COLO829 (cell line): ENCODE data around the gene GON7.
"Not testable (repeated sequence)": the region's sequence is repeated elsewhere in the genome, so short reads cannot be mapped to it uniquely, and the experiment has no call there.

ENCODE experiments used
- DNase-seq: peaks from one replicate; pipeline ENCODE4 v3.0.0; 2012; ENCODE audit warnings: low spot score

GON7 gene

DNA sequence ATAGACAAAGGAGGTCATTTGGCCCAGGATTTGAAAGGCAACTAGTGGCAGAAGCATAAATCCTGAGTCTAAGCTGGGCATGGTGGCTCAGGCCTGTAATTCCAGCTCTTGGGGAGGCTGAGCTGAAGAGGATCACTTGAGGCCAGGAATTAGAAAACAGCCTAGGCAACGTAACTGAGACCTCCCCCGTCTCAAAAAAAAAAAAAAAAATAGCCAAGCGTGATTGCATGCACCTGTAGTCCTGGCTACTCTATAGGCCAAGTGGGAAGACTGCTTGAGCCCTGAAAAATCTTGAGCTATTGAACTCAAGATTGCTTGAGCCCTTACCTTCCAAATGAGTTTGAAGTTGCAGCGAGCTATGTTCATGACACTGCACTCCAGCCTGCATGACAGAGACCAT is 7.8 kb downstream of the GON7 start:
- DNase-seq, result no peak

DNA sequence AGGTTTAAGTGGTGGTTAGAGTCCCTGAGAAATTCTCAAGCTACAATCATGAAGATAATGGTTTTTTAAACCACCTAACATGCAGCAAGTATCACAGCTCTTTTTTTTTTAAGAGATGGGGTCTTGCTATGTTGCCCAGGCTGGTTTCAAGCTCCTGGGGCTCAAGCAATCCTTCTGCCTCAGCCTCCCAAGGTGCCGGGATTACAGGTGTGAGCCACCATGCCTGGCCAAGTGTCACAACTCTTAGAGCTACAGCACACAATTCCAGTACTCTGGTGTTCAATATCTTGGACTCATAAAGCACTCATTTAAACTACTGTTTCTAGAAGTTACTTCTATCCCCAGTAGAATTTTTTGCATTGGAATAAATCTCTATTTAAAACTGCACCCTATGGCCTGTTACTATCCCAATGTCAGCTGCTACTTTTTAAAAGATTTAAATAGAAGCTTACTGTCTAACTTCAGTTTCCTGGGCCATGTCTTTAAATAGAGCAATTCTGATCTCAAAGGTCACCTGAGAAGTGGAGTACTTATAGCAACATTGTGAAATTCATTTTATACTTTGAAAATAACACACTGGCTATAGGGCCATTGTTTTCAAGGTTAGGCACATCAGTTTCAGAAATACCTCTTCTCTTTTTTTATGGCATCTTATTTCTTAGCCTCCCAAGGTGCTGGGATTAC is 11.4 kb downstream of the GON7 start:
- DNase-seq, result no peak

DNA sequence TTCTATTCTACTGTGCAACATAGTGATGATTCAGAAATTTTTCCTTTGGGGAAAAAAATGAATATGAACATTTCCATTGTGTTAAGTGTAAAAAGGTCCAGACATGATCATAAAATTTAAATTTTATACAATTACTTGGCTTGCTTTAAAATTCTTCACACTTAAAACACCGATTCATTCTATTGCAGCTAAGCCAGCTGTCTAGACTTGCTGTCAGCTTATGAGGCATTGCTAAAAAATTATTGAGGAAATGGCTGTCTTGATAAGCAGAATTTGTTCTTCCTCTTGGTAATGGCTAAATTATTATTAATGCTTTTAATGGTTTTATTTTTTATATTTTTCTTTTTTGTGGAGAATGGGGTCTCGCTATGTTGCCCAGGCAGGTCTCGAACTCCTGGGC is 19.9 kb downstream of the GON7 start:
- DNase-seq, result no peak

DNA sequence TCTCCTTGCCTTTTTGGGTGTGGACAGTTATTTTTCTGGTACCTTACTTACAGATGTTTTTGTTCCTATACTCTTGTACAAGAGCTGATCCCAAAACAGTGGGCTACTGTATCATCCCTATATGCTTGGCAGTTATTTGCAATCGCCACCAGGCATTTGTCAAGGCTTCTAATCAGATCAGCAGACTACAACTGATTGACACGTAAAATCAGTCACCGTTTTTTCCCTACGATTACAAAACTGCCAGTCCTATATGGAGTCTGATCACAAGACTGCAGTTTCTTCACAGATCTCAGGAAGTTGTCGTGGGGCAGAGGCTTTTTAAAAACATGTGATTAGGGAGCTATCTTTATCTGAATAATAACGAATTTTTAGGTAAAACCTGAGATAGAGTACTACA is 20.4 kb downstream of the GON7 start:
- DNase-seq, result no peak

DNA sequence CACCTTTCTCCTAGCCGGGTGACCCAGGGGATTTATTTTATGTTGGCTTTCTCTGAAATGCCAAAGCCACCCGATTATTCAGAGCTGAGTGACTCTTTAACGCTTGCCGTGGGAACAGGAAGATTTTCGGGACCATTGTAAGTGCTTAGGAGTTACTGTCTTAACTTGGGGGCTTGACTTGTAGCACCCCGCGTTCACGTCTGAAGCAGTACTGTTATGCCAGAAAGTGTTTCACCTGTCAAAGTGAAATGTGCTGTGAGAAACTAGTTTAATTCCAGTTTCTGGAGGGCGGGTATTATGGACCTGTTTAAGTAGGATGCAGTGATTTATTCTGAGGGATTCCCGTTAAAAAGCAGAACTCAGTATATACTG is 21.5 kb downstream of the GON7 start:
- no peak for DNase-seq

DNA sequence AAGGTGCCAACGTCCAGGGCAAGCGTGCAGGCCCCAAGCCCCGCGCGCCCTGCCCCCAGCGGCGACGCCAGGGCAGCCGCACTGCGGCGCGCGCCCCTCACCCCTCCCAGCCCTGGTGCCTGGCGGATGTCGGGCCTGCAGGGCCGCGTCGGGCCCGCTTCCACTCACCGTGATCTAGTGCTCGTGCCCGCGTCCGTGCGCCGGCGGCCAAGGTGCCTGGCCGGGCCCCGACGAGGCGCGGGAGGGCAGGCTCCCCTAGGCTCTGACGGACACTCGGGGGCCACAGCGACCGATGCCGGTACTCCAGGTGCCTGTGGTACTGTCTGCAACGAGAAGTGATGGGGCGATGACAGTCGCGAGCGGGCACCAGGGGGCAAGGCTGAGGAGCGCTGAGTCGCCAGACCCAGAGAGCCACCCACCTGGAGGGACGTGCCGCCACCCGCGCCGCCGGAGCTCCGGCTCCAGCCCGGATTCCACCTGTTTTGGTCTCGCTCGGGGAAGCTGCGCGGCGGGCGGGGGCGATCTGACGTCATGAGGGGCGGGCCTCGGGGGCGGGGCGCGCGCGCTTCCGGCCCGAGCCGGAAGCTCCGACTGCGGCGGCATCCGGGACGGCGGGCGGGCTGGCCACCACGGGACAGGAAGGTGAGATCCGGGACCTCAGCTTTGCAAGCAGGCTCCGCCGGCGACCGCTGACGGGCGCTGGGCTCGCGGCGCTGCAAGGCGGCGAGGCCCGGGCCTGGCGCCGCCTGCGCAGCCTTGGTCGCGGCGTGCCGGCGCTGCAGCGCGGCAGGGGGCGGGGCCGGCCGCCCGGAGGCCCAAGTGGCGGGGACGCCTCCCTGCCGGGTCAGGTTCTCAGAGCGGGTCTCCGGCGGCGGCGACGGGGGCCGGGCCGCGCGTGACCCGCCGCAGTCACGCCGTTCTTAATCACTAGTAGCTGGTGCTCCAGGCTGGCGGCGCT is 22.2 kb downstream of the GON7 start, which contains the start of the genes LYSET and MOAP1:
Gene LYSET, plus strand, starts transcription at position 927 of the 958 bp plus-strand sequence. CDS start 89 bp downstream, outside the sequence.
Gene MOAP1, minus strand, starts transcription at position 507 of the 958 bp plus-strand sequence. CDS start 655 bp downstream, outside the sequence.
- peak; percentile 67 for DNase-seq

DNA sequence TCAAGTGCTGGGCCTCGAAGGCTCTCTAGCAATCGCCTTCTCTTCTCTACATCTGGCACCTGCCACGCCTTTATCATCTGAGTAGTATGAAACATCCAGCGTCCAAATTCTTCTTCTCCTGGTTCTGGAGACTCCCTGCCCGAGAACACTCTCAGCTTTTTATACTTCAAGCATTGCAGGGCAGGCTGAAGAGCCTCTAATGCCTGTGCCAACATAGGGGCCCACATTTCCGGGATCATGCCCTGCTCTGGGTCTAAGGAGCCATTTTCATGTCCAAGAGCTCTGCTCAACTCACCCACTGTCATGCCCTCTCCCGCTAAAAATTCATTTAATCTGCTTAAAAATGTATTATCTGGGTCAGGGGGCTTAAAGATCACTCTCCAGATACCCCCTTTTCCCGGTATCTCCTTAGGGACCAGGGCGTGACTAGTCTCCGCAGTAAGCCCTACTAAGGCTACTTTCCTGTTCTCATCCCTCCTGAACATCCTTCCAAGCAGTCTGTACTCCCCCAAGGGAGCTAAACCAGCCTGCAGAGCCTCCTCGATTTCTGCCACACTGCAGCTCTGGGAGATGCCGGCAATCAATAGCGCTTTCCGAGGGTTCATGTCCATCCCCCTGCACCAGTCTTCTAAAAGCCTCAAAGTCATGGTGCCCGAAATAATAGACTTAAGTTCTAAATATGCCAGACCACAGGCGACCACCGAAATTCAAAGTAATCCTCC is 23.1 kb downstream of the GON7 start:
- DNase-seq, result no peak

DNA sequence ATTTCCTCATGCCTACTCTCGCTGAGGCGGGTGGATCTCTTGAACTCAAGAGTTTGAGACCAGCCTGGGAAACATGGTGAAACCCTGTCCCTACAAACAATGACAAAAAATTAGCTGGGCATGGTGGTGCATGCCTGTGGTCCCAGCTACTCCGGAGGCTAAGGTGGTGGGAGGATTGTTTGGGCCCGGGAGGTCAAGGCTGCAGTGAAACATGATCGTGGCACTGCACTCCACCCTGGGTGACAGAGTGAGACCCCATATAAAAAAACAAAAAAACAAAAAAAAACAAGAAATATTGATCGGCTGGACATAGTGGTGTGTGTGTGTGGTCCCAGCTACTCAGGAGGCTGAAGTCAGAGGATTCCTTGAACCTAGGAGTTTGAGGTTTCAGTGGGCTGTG is 31.4 kb downstream of the GON7 start:
- DNase-seq, result no peak

DNA sequence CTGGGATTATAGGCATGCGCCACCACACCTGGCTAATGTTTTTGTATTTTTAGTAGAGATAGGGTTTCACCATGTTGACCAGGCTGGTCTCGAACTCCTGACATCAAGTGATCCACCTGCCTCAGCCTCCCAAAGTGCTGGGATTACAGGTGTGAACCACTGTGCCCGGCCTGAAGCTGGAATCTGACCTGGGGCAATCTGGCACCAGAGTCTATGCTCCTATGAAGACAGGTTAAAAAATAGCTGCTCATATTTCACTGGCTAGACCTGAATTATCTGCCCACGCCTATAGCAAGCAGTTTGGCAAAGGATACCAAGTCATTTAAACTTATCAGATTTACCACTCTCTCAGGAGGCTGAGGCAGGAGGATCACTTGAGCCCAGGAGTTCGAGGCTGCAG is 32.1 kb downstream of the GON7 start:
- DNase-seq, result not testable (repeated sequence)

DNA sequence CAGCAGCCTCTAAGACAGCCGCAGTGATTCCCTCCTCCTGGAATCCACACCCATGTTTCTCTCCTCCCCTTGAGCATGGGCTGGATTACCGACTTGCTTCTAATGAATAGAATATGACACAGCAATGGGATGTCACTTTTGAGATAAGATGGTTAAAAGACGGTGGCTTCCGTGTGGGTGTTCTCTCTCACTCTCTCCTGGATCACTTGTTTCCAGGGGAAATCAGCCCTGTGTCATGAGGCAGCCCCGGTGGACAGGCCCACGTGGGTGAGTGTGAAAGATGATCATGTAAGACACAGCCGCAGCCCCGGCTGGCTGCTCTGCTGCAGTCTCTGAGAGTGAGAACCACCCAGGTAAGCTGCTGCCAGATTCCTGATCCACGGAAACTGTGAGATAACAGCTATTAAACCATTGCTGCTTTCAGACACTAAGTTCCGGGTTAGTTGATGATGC is 32.9 kb downstream of the GON7 start:
- DNase-seq, result no peak

DNA sequence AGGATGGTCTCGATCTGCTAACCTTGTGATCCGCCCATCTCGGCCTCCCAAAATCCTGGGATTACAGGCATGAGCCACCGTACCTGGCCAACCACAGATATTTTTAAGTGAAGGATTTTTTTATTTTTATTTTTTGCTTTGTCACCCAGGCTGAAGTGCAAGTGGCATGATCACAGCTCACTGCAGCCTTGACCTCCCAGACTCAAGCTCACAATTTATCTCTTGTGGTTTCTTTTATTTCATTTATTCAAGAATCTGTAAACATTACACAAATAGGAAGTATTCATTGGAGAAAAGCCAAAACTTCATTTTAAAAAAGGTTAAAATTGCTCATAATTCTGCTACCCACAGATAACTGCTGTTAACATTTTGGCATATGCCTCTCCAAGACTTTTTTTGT is 35.5 kb downstream of the GON7 start:
- DNase-seq, result no peak

DNA sequence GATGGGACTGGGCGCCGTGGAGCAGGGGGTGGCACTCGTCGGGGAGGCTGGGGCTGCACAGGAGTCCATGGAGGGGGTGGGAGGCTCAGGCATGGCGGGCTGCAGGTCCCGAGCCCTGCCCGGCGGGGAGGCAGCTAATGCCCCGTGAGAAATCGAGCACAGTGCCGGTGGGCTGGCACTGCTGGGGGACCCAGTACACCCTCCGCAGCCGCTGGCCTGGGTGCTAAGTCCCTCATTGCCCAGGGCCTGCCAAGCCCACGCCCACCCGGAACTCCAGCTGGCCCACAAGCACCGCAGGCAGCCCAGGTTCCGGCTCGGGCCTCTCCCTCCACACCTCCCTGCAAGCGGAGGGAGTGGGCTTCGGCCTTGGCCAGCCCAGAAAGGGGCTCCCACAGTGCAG is 36.7 kb downstream of the GON7 start:
- not testable (repeated sequence) for DNase-seq

DNA sequence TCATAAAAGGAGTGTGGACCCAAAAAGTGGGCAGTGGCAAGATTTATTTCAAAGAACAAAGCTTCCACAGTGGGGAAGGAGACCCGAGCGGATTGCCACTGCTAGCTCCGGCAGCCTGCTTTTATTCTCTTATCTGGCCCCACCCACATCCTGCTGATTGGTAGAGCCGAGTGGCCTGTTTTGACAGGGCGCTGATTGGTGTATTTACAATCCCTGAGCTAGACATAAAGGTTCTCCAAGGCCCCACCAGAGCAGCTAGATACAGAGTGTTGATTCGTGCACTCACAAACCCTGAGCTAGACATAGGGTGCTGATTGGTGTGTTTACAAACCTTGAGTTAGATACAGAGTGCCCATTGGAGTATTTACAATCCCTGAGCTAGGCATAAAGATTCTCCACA is 37.2 kb downstream of the GON7 start:
- not testable (repeated sequence) for DNase-seq

DNA sequence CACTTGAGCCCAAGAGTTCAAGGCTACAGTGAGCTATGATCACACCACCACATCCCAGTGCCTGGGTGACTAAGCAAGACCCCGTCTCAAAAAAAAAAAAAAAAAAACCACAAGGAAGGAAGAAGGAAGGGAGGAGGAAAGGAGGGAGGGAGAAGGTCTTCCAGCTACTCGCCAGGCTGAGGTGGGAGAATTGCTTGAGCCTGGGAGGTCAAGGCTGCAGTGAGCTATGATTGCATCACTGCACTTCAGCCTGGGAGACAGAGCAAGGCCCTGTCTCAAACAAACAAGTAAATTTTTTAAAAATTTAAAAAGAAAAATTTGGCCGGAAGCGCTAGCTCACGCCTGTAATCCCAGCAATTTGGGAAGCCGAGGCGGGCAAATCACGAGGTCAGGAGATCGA is 38.3 kb downstream of the GON7 start:
- not testable (repeated sequence) for DNase-seq

DNA sequence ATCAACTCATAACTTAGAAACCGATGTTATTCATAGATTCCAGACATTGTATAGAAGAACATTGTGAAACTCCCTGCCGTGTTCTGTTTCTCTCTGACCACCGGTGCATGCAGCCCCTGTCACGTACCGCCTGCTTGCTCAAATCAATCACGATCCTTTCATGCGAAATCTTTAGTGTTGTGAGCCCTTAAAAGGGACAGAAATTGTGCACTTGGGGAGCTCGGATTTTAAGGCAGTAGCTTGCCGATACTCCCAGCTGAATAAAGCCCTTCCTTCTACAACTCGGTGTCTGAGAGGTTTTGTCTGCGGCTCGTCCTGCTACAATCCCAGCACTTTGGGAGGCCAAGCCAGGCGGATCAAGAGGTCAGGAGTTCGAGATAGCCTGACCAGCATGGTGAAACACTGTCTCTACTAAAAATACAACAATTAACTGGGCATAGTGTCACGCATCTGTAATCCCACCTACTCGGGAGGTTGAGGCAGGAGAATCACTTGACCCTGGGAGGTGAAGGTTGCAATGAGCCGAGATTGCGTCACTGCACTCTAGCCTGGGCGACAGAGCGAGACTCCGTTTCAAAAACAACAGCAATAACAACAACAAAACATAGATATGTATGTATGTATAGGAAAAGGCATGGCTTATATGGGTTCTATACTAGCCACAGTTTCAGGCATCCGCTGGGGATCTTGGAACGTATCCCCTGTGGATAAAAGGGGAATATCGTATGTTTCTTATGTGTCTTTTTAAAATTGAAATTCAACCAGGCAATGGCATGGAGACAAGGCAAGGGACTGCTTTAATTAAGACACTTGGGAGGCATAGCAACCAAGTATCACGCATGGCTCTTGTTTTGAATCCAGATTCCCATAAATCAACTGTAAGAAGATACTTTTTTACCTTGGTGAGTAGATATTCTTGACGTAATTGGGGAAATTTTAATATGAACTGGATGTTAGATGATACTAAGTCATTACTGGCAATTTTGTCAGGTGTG is 41.3 kb downstream of the GON7 start:
- DNase-seq, result not testable (repeated sequence)

DNA sequence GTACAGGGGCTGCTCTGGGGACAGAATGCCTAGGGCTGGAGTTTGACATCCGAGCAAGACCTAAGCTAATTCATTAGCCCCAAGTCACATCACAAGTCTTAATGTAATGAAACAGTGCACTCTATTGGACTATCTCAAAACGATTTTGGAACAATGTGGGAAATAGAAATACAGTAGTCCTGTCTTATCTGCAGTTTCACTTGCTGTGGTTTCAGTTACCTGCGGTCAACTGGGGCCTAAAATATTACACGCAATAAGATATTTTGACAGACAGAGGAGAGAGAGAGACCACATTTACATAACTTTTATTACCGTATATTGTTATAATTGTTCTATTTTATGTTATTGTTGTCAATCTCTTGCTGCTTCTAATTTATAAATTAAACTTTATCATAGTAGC is 43.3 kb downstream of the GON7 start:
- no peak for DNase-seq

DNA sequence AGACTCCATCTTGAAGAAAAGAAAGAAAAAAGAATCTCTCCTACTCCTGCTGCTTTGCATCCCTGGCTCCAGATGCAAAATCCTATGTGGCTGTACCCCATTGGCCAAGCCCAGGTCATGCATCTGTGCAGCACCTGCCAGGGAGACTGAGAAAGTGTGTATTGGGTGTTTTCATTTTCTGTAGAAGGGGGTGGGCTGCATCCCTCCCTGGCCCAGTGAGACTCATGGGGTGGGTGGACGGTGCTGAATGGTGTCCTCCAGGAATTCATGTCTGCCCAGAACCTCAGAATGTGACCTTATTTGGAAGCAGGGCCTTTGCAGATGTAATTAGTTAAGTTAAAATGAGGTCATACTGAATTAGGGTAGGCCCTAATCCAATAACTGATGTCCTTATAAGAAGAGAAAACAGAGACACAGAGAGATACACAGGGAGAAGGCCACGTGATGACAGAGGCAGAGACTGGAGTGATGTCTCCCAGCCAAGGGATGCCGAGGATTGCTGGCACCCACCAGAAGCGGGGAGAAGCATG is 45.4 kb downstream of the GON7 start:
- no peak for DNase-seq

DNA sequence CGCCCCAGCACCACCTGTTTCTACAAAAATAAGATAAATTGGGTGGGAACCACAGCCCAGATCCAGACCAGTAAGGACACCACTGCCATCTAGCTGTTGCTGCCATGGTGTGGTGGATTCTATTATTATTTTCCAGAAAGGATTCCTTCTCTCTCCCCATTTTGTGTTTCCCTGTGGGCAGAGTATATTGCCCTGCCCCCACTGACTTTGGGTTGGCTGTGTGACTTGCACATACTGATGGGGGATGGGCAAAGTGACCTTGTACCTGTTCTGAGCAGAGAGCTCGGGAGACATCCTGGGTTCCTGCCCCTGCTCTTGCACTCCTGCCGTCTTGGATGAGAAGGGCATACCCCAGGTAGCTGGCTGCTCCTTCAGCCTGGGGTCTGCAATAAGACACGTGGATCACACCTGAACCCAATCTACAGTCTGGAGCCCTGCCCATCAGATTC is 46.5 kb downstream of the GON7 start:
- peak; percentile 37 for DNase-seq

DNA sequence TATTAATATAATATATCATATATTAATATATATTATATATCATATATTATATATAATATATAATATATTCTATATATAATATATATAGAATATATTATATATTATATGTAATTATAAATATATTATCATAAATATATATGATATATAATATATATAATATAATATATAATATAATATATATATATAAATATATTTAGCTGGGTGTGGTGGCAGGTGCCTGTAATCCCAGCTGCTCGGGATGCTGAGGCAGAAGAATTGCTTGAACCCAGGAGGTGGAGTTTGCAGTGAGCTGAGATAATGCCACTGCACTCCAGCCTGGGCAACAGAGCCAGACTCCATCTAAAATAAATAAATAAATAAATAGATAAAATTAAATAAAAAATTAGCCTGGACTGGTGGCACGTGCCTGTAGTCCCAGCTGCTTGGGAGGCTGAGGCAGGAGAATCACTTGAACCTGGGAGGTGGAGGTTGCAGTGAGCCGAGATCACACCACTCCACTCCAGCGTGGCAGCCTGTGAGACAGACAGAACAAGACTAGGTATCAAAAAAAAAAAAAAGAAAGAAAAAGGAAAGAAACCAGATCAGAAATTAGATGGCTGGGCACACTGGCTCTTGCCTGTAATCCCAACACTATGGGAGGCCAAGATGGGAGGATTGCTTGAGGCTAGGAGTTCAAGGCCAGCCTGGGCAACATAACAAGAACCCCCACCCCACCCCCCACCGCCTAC is 47.1 kb downstream of the GON7 start:
- not testable (repeated sequence) for DNase-seq

DNA sequence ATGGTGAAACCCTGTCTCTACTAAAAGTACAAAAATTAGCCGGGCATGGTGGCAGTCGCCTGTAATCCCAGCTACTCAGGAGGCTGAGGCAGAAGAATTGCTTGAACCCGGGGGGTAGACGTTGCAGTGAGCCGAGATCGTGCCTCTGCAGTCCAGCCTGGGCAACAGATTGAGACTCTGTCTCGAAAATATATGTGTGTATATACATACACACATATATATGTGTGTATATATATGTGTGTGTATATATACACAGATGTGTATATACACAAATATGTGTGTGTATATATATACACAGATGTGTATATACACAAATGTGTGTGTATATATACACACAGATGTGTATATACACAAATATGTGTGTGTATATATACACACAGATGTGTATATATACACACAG is 48.5 kb downstream of the GON7 start:
- DNase-seq, result not testable (repeated sequence)
